Measurements from ENCODE around the gene DCAF11.

The DCAF11 gene

DNA sequence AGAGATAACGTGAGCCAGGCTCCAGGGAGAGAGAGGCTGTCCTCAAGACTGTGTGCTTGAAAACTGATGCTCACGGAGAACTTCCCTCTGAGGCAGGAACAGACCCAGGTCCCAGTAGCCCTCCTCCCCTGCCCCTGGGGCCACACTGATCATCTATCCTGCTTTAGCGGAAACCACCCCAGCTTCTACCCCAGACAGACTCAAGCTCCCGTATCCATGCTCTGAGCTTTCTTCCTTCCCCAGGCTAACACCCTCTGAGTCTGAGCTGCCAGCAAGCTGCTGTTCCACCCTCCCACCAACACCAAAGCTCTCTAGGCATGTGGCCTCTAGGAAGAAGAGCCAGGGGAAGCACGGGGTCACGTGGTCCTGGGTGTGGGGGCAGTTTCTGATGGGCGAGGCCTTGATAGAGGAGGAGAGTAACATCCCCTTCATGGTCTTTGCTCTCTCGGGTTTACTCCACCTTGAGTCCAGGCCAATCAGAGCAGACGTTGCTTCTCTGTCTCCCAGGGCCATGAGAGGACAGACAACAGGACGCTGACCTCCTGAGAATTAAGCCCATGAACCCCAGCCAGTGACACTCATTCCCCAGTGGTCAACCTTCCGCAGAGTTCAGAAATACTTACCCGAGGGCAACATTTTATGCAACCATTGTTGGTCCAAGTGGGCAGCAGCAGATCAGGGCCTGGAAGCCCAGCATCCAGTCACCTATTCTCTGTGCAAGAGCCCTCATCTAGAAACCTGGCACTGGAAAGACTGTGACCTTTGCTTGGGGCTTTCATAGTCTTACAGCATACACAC, 19.1 kb upstream of the DCAF11 start:
- peak; percentile 95 for DNase-seq (ENCODE audit: low spot score)
- in situ Hi-C loops (cut with MboI; ENCODE audit: low sequenced_read_pairs, unreplicated experiment), result no loop called here
- TF ChIP-seq, protein P1, sequence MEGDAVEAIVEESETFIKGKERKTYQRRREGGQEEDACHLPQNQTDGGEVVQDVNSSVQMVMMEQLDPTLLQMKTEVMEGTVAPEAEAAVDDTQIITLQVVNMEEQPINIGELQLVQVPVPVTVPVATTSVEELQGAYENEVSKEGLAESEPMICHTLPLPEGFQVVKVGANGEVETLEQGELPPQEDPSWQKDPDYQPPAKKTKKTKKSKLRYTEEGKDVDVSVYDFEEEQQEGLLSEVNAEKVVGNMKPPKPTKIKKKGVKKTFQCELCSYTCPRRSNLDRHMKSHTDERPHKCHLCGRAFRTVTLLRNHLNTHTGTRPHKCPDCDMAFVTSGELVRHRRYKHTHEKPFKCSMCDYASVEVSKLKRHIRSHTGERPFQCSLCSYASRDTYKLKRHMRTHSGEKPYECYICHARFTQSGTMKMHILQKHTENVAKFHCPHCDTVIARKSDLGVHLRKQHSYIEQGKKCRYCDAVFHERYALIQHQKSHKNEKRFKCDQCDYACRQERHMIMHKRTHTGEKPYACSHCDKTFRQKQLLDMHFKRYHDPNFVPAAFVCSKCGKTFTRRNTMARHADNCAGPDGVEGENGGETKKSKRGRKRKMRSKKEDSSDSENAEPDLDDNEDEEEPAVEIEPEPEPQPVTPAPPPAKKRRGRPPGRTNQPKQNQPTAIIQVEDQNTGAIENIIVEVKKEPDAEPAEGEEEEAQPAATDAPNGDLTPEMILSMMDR (IDR thresholded peaks at IDR 0.05; ENCODE audit: borderline replicate concordance, control extremely low read depth, extremely low read depth, insufficient read depth, missing control alignments), result no peak

DNA sequence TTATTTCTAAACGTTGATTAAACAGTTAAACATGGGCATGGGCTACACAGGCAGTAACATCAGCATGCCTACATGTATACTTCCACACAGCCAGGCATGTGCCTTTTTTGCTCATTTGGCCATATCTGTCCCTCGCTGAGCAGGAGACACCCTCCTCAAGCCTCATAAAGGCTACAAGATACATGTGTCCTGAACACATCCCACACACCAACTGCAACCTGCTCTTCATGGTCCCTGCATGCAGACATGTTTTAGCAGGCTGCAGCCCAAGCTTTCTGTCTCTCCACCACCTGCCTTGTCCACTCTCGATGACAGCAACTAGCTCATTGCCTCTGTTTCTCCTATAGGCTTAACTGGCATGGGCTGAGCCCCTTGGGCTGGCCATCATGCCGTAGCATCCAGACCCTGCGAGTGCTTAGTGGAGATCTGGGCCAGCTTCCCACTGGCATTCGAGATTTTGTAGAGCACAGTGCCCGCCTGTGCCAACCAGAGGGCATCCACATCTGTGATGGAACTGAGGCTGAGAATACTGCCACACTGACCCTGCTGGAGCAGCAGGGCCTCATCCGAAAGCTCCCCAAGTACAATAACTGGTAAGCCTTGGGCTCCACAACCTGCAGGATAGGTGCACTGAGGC, 17.9 kb upstream of the DCAF11 start:
- TF ChIP-seq, protein P1 (IDR thresholded peaks at IDR 0.05; ENCODE audit: borderline replicate concordance, control extremely low read depth, extremely low read depth, insufficient read depth, missing control alignments), result no peak
- no peak for DNase-seq (ENCODE audit: low spot score)
- in situ Hi-C loops (cut with MboI; ENCODE audit: low sequenced_read_pairs, unreplicated experiment), result no loop called here

DNA sequence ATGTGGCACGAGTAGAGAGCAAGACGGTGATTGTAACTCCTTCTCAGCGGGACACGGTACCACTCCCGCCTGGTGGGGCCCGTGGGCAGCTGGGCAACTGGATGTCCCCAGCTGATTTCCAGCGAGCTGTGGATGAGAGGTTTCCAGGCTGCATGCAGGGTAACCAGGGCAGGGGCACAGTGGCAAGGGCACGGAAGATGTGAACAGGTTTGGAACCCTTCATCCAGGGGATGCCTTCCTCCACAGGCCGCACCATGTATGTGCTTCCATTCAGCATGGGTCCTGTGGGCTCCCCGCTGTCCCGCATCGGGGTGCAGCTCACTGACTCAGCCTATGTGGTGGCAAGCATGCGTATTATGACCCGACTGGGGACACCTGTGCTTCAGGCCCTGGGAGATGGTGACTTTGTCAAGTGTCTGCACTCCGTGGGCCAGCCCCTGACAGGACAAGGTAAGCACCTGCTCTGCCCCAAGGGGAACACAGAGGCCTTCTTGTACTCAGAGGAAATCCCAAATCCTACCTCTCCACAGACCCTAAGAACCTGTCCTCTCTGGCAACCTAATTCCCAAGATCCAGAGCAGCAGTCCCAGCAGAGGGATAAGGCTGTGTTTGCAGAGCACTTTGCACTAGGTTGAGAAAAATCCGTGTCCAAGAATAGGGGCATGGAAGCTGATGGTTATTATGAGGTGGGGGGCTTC, 16.2 kb upstream of the DCAF11 start:
- TF ChIP-seq, protein P1 (IDR thresholded peaks at IDR 0.05; ENCODE audit: borderline replicate concordance, control extremely low read depth, extremely low read depth, insufficient read depth, missing control alignments), result no peak
- no peak for DNase-seq (ENCODE audit: low spot score)
- in situ Hi-C loops (cut with MboI; ENCODE audit: low sequenced_read_pairs, unreplicated experiment), result no loop called here

DNA sequence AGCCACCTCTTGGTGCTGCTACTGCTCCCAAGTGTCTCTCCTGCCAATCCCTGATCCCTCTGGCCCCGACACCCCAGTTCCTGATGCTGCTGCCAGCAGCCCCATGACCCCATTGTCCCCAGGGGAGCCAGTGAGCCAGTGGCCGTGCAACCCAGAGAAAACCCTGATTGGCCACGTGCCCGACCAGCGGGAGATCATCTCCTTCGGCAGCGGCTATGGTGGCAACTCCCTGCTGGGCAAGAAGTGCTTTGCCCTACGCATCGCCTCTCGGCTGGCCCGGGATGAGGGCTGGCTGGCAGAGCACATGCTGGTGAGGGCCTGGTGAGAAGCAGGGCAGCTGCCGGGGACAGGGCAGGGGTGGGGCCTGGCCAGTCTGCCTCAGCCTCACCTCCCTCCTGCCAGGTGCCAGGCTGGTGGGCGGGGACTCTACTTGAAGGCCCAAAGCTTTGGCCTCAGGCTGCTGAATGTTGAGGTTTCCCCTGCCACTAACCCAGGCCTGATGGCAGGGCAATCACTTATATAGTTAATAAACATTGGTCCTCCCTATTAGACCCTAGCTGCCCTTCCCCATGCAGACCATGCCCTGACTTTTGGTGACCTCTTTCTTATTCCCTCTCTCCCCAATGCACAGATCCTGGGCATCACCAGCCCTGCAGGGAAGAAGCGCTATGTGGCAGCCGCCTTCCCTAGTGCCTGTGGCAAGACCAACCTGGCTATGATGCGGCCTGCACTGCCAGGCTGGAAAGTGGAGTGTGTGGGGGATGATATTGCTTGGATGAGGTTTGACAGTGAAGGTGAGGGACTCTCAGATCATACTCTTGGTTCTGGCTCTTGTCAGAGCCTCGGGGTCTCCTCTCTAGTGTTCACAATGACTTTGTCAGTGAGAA, 15.4 kb upstream of the DCAF11 start:
- DNase-seq (ENCODE audit: low spot score), result no peak
- in situ Hi-C loops (cut with MboI; ENCODE audit: low sequenced_read_pairs, unreplicated experiment), result no loop called here
- TF ChIP-seq, protein P1 (IDR thresholded peaks at IDR 0.05; ENCODE audit: borderline replicate concordance, control extremely low read depth, extremely low read depth, insufficient read depth, missing control alignments), result no peak

DNA sequence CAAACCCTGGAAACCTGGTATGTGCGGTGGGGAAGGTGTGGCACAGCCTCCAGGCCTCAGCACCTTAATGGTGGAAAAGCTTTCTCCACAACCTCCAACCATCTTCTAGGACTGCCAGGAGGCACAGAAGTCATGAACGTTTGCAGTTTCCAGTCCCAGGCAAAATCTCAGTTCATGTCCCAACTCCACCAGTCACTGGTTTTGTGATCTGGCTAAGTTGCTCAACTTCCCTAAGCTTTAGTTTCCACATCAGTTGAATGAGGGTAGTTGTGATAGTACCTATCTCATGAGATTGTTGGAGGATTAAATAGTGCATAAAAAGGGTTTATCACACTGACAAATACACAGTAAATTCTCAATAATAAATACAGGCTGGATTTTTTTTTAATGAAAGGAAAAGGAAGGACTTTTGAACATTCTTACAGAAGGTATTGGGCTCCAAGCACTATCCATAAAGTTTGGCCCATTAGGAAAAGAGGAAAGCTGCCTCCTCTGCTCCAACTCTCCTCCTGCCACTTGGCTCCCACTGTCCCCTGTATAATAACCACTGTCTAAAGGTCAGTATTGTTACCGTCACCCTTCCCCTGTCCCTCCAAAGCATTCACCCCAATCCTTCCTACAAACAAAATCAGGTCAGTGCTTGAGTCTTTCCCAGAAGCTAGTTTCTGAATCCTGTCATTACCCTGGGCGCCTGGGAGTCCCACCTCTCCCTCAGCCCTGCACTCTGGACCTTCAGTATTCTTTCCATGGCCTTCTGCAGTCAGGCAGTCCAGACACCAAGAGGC, 14.2 kb upstream of the DCAF11 start:
- DNase-seq (ENCODE audit: low spot score), result no peak
- TF ChIP-seq, protein P1 (IDR thresholded peaks at IDR 0.05; ENCODE audit: borderline replicate concordance, control extremely low read depth, extremely low read depth, insufficient read depth, missing control alignments), result no peak
- in situ Hi-C loops (cut with MboI; ENCODE audit: low sequenced_read_pairs, unreplicated experiment), result no loop called here

Data from GM13976 (cell line).